Activated naive CD8-positive, alpha-beta T cell treated with anti-CD3 and anti-CD28 coated beads for 36 hours (primary cell): Measurements from ENCODE around the gene MAJIN. TPM values are rescaled to one million over a fixed set of nuclear protein-coding genes. Genes with fewer than 3 reads are reported as not detected.

Source experiments
- DNase-seq: peaks from one replicate; pipeline ENCODE4 v3.0.0; 2021
- H3K27ac Mint-ChIP-seq: one replicate; pipeline ENCODE4 v1.8.0; 2022; ENCODE audit warnings: mild to moderate bottlenecking, moderate library complexity, mixed read lengths
- H3K27me3 Mint-ChIP-seq: one replicate; pipeline ENCODE4 v1.8.0; 2022; ENCODE audit warnings: mild to moderate bottlenecking, mixed read lengths
- H3K36me3 Mint-ChIP-seq: one replicate; pipeline ENCODE4 v1.8.0; 2021; ENCODE audit warnings: mild to moderate bottlenecking, mixed read lengths
- H3K4me1 Mint-ChIP-seq: one replicate; pipeline ENCODE4 v1.8.0; 2021; ENCODE audit warnings: mixed read lengths
- H3K4me3 Mint-ChIP-seq: one replicate; pipeline ENCODE4 v1.8.0; 2022; ENCODE audit warnings: mild to moderate bottlenecking, moderate library complexity, mixed read lengths
- H3K9me3 Mint-ChIP-seq: one replicate; pipeline ENCODE4 v1.8.0; 2022; ENCODE audit warnings: mixed read lengths
- total RNA-seq, 2 experiments: library from RNA; stranded (reverse); gene quantifications; one replicate each; pipeline ENCODE4 v1.2.3, GENCODE V29; 2021

Gene MAJIN
- total RNA-seq, 2 experiments from 2014 or later: 0.14 TPM; not detected in 1

- DNase-seq: no peak
- H3K4me3 Mint-ChIP-seq: no peak overlapping the region
- no peaks in the 10 kb centered on the region for H3K9me3 Mint-ChIP-seq
- peaks cover 2% of the 10 kb centered on the region for H3K36me3 Mint-ChIP-seq
- no peaks in the 10 kb centered on the region for H3K27me3 Mint-ChIP-seq
- H3K4me1 Mint-ChIP-seq: peaks cover under 1% of the 10 kb centered on the region
- no peak overlapping the region for H3K27ac Mint-ChIP-seq
These were observed 41.6 kb downstream of the MAJIN start for GRCh38 chr11:64930340-64930739.

- no peaks in the 10 kb centered on the region for H3K9me3 Mint-ChIP-seq
- H3K4me1 Mint-ChIP-seq: peaks cover 5% of the 10 kb centered on the region
- H3K4me3 Mint-ChIP-seq: no peak overlapping the region
- peaks cover 2% of the 10 kb centered on the region for H3K36me3 Mint-ChIP-seq
- H3K27me3 Mint-ChIP-seq: no peaks in the 10 kb centered on the region
- no peak for DNase-seq
- no peak overlapping the region for H3K27ac Mint-ChIP-seq
These were observed 42.3 kb downstream of the MAJIN start for GRCh38 chr11:64929625-64930024.

DNA sequence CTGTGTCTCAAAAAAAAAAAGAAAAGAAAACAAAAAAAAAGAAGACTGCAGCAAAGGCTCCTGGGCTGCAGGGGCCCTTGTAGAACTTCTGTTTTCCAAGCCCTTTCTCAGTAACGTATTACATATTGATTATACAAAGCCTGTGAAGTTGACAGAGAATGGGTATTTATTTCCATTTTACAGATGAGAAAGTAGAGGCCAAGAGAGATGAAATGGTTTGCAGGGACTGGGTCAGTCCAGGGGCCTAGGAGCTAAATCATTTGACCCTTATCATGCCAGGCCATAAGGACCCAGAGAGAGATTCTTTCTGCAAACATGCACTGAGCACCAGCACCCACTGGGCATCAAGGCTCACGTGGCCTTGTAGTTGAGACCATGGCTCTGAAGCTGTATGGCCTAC, 43.0 kb downstream of the MAJIN start:
- Mint-ChIP-seq H3K36me3 (peaks cover 2% of the 10 kb centered on the region), H3K27me3 (no peaks in the 10 kb centered on the region), H3K4me1 (peaks cover 8% of the 10 kb centered on the region), H3K4me3 (no peak overlapping the region), H3K9me3 (no peaks in the 10 kb centered on the region), H3K27ac (no peak overlapping the region)
- no peak for DNase-seq

GRCh38 chr11:64926689-64927088, 45.2 kb downstream of the MAJIN start:
- H3K9me3 Mint-ChIP-seq: no peaks in the 10 kb centered on the region
- no peak for DNase-seq
- no peak overlapping the region for H3K4me3 Mint-ChIP-seq
- no peaks in the 10 kb centered on the region for H3K27me3 Mint-ChIP-seq
- peaks cover 2% of the 10 kb centered on the region for H3K36me3 Mint-ChIP-seq
- H3K4me1 Mint-ChIP-seq: peaks cover 13% of the 10 kb centered on the region
- no peak overlapping the region for H3K27ac Mint-ChIP-seq

- H3K36me3 Mint-ChIP-seq: peaks cover 2% of the 10 kb centered on the region
- no peaks in the 10 kb centered on the region for H3K9me3 Mint-ChIP-seq
- H3K4me1 Mint-ChIP-seq: peaks cover 13% of the 10 kb centered on the region
- no peaks in the 10 kb centered on the region for H3K27me3 Mint-ChIP-seq
- no peak overlapping the region for H3K27ac Mint-ChIP-seq
- DNase-seq: no peak
- peak overlapping the region; percentile 91 for H3K4me3 Mint-ChIP-seq
These were observed 46.1 kb downstream of the MAJIN start for GRCh38 chr11:64925536-64926436.

DNA sequence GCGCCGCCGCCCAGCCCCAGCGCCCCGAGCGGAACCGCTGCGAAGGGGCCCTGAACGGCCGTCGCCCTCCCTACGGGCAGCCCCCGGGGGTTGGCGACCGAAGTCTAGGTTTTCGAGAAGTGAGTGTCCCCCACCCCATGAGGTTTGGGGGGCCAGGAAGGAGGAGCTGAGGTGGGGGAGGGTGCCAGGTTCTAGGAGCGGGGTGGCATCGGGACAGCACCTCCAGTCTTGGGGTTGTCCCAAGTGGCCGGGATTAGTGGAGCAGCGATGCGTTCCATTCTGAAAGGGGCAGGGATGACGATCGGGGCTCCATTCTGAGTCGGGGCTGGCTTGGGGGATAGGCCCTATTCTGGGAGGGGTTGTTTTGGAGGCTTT, 47.0 kb downstream of the MAJIN start:
- H3K36me3 Mint-ChIP-seq: peaks cover 2% of the 10 kb centered on the region
- DNase-seq: no peak
- no peaks in the 10 kb centered on the region for H3K9me3 Mint-ChIP-seq
- H3K4me3 Mint-ChIP-seq: peak overlapping the region; percentile 91
- H3K4me1 Mint-ChIP-seq: peaks cover 13% of the 10 kb centered on the region
- peak overlapping the region; percentile 16 for H3K27ac Mint-ChIP-seq
- no peaks in the 10 kb centered on the region for H3K27me3 Mint-ChIP-seq

DNA sequence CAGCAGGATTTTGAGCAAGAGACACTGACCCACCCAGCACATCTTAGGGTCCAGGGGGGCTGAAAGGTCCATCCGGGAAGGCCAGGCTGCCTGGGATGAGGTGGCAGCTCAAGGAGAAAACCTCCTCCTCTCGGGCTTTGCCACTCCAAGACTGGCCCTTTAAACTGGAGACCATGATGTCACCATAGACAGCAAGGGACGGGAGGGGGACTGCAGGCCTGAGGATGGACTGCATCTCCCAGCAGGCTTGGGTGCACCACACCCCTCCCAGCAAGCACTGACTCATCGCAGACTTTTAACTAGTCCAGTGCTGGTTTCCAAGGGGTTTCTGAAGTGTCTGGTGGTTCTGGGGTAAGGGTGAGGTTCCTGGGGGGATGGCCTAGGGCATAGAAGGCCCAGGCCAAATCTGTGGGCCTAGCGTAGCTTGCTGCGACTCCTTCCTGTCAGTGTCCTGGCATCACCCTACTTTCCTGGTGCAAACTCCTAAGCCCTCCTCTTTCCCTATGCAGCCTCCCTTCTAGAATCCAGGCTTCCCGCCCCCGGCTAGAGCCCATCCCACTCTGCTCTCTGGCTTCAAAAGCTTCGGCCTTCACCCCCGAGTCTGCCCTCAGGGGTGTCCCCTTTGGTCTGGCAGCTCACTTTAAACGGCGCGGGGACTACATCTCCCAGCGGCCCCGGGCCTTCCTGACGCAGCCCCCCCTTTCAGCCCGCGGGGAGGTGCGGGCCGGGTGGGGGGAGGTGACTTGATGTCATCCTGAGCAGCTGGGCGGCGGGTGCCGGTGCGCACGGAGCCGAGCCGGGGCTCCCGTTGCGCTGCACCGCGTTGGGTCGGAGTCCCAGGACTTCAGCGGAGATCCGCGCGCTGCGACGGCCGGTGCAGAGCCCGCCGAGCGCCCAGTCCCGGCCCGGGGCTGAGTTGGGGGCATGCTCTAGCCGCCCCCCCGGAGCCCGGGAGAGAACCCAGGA, 47.7 kb downstream of the MAJIN start, which contains the start of gene PPP2R5B:
TSS of gene PPP2R5B (plus strand) at position 746 of the 966 bp plus-strand sequence. CDS start 1,046 bp downstream, outside the sequence.
- peak; percentile 89 for DNase-seq
- H3K27ac Mint-ChIP-seq: peak within 1 kb of the TSS; percentile 98
- no peaks in the 10 kb centered on the region for H3K9me3 Mint-ChIP-seq
- no peaks in the 10 kb centered on the region for H3K27me3 Mint-ChIP-seq
- peaks cover 13% of the 10 kb centered on the region for H3K4me1 Mint-ChIP-seq
- H3K36me3 Mint-ChIP-seq: peaks cover under 1% of the 10 kb centered on the region
- peak within 1 kb of the TSS; percentile 91 for H3K4me3 Mint-ChIP-seq

DNA sequence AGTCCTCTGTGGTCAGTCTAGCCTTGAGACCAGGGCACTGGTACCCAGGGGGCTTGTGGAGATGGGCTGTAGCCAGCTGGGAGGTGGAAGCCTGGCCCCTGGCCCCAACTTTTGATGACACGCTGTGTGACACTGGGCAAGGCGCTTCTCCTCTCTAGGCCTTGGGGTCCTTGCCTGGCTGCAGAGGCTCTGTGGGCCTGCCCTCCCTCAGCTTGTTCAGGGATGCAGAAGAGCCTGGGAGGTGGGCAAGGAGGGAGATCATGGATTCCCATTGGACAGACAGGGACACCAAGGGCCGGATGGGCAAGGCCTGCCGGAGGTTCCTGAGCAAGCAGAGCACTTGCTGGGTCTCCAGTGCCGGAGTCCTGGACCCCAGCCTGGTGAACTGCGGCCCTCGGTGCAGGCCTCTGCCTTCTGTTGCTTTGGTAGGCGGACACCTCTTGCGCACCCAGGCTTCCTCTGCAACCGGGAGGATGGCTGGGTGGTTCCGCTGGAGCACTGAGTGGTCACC, 48.7 kb downstream of the MAJIN start:
- Mint-ChIP-seq H3K27me3 (no peaks in the 10 kb centered on the region), H3K9me3 (no peaks in the 10 kb centered on the region), H3K36me3 (no peaks in the 10 kb centered on the region), H3K4me1 (peaks cover 13% of the 10 kb centered on the region), H3K4me3 (no peak overlapping the region), H3K27ac (no peak overlapping the region)
- no peak for DNase-seq

GRCh38 chr11:64921384-64921783, 50.5 kb downstream of the MAJIN start:
- Mint-ChIP-seq H3K27me3 (no peaks in the 10 kb centered on the region), H3K4me1 (peaks cover 22% of the 10 kb centered on the region), H3K4me3 (no peak overlapping the region), H3K9me3 (no peaks in the 10 kb centered on the region), H3K36me3 (no peaks in the 10 kb centered on the region), H3K27ac (no peak overlapping the region)
- no peak for DNase-seq

GRCh38 chr11:64920124-64920523, 51.8 kb downstream of the MAJIN start:
- Mint-ChIP-seq H3K27me3 (no peaks in the 10 kb centered on the region), H3K36me3 (no peaks in the 10 kb centered on the region), H3K4me3 (no peak overlapping the region), H3K4me1 (peaks cover 29% of the 10 kb centered on the region), H3K27ac (no peak overlapping the region), H3K9me3 (no peaks in the 10 kb centered on the region)
- no peak for DNase-seq

- Mint-ChIP-seq H3K27me3 (no peaks in the 10 kb centered on the region), H3K4me1 (peaks cover 27% of the 10 kb centered on the region), H3K36me3 (no peaks in the 10 kb centered on the region), H3K9me3 (no peaks in the 10 kb centered on the region), H3K27ac (no peak overlapping the region), H3K4me3 (no peak overlapping the region)
- DNase-seq: no peak
These were observed 52.3 kb downstream of the MAJIN start for GRCh38 chr11:64919627-64920026.

- H3K27me3 Mint-ChIP-seq: no peaks in the 10 kb centered on the region
These were observed 53.9 kb downstream of the MAJIN start for GRCh38 chr11:64918017-64918416.

GRCh38 chr11:64917663-64917995, 54.3 kb downstream of the MAJIN start:
- H3K27ac Mint-ChIP-seq: peak overlapping the region; percentile 85
- no peaks in the 10 kb centered on the region for H3K9me3 Mint-ChIP-seq
- H3K36me3 Mint-ChIP-seq: peaks cover 2% of the 10 kb centered on the region
- no peak for DNase-seq
- peak overlapping the region; percentile 88 for H3K4me3 Mint-ChIP-seq
- peaks cover 21% of the 10 kb centered on the region for H3K4me1 Mint-ChIP-seq
- no peaks in the 10 kb centered on the region for H3K27me3 Mint-ChIP-seq

More at GRCh38 chr11:64918017-64918416, 53.9 kb downstream of the MAJIN start:
- no peaks in the 10 kb centered on the region for H3K9me3 Mint-ChIP-seq
- peaks cover 21% of the 10 kb centered on the region for H3K4me1 Mint-ChIP-seq
- peak overlapping the region; percentile 88 for H3K4me3 Mint-ChIP-seq
- no peaks in the 10 kb centered on the region for H3K36me3 Mint-ChIP-seq
- peak overlapping the region; percentile 85 for H3K27ac Mint-ChIP-seq
- DNase-seq: no peak

DNA sequence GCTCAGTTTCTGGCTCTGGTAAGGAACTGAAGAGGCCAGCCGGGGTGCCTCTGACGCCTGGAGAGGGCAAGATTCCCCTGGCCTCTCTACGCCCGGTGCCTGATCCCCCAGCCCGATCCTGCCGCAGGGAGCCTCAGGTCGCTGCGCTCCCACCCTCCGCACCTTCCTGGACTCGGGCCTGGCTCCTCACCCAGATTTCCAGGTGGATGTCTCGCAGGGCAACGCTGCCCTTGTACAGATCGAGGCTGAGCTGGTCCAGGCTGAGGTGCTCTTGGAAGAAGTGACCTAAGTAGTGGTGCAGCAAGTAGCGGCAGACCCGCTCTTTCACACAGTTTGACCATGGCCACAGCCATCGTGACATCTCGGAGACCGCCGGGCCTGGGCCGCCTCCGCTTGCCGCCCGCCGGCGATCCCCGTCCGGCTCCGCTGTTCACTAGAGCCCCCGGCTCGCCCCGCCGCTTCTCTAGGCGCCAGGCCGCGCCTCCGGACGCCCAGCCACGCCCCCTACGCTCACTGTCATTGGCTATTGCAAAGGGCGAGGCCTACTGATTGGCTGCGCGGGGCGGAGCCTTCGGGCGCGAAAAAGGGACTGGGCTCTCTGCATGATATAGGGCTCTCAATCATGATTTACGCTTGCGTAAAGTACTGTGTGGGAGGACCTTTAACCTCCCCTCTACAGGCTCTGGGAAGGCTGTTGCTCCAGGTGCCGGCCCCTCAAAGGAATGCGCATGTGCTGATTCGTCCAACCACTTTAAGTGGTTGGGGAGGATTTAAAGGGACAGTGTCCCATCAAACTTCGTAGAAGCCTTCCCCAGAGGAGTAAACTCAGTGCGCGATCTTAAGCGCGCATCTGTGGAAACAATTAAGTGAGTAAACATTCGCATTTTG, 54.9 kb downstream of the MAJIN start, which contains the start of gene ATG2A:
TSS of gene ATG2A (minus strand) at position 435 of the 888 bp plus-strand sequence. CDS start at position 361, 74 bp downstream.
- H3K36me3 Mint-ChIP-seq: peaks cover 4% of the 10 kb centered on the region
- H3K27me3 Mint-ChIP-seq: no peaks in the 10 kb centered on the region
- peaks cover 21% of the 10 kb centered on the region for H3K4me1 Mint-ChIP-seq
- H3K27ac Mint-ChIP-seq: peak within 1 kb of the TSS; percentile 85
- peak within 1 kb of the TSS; percentile 88 for H3K4me3 Mint-ChIP-seq
- DNase-seq: peak; percentile 99
- H3K9me3 Mint-ChIP-seq: no peaks in the 10 kb centered on the region
